Lung (tissue), 12 donors: ENCODE measurements around the gene EXOC2. TPM values are rescaled to one million over a fixed set of nuclear protein-coding genes. Genes with fewer than 3 reads are reported as not detected.

Source experiments
- ATAC-seq: fragments of 200-7000 bp; cut with Tn5 transposase; one replicate; pipeline ENCODE4 v1.9.1; 2020; ENCODE audit warnings: moderate number of reproducible peaks; ENCODE audit not compliant: insufficient read depth, low FRiP score
- DNase-seq, 3 donors: peaks; one replicate each; pipeline ENCODE4 v3.0.0-alpha.2; 2013 to 2017
- H3K27ac ChIP-seq, 2 donors: one replicate each; pipeline ENCODE4 v1.5.1; 2013; ENCODE audit warnings: mild to moderate bottlenecking in 2 of 2, moderate library complexity in 2 of 2, control low read depth in 1 of 2, inconsistent platforms in 1 of 2, low read depth in 1 of 2, low read length in 1 of 2
- H3K27me3 ChIP-seq, 3 donors: one replicate each; pipeline ENCODE4 v1.5.1; 2013; ENCODE audit warnings: low read length in 2 of 3; ENCODE audit not compliant: control insufficient read depth in 3 of 3, insufficient read depth in 3 of 3
- H3K36me3 ChIP-seq, 4 donors: one replicate each; pipeline ENCODE4 v1.5.1; 2013; ENCODE audit warnings: low read length in 4 of 4, mild to moderate bottlenecking in 1 of 4, moderate library complexity in 1 of 4; ENCODE audit not compliant: control insufficient read depth in 4 of 4, insufficient read depth in 4 of 4
- H3K4me1 ChIP-seq, 5 donors: one replicate each; pipeline ENCODE4 v1.5.1; 2013; ENCODE audit warnings: low read length in 5 of 5, mild to moderate bottlenecking in 2 of 5, moderate library complexity in 1 of 5; ENCODE audit not compliant: control insufficient read depth in 5 of 5, insufficient read depth in 5 of 5
- H3K4me3 ChIP-seq: one replicate; pipeline ENCODE4 v1.5.1; 2013; ENCODE audit warnings: mild to moderate bottlenecking, control low read depth, moderate library complexity
- H3K9ac ChIP-seq, 2 donors: one replicate each; pipeline ENCODE4 v1.5.1; 2013; ENCODE audit warnings: low read length in 2 of 2, control low read depth in 1 of 2; ENCODE audit not compliant: insufficient read depth in 1 of 2
- H3K9me3 ChIP-seq, 4 donors: one replicate each; pipeline ENCODE4 v1.5.1; 2013; ENCODE audit warnings: low read length in 3 of 4, mild to moderate bottlenecking in 1 of 4, moderate library complexity in 1 of 4; ENCODE audit not compliant: control insufficient read depth in 4 of 4, insufficient read depth in 3 of 4
- CTCF ChIP-seq: IDR thresholded peaks from 2 replicates; pipeline ENCODE4 v1.5.1; 2012; ENCODE audit warnings: mild to moderate bottlenecking; ENCODE audit errors: control extremely low read depth, extremely low read depth
- WGBS, 2 donors: extraction: QIAGEN DNeasy Blood & Tissue Kit; methylation state at CpG; one replicate each; pipeline ENCODE4 v1.1.7; 2013; 5-methylcytosine and 5-hydroxymethylcytosine counted together
- polyA plus RNA-seq, 2 donors: library from polyadenylated mRNA; stranded (reverse); fragments of 200-250 nt; gene quantifications; one replicate each; pipeline ENCODE4 v1.2.1, GENCODE V29; 2013
- total RNA-seq, 2 donors: library from RNA; depleted of rRNA in 1 of 2; stranded (reverse); fragments of >200 nt in 1 of 2; gene quantifications; one replicate each; pipeline ENCODE4 v1.2.1, GENCODE V29; 2014 to 2021
- donor health status: control.
- donor health status: control.
- donor health status: Bipolar disorder and iron deficiency.
- donor health status: healthy.
- donor health status: DM: yes; HTN: yes; CAD: no.

The EXOC2 gene
- total and polyA plus RNA-seq, 4 donors, result 6.3 to 33.0 (median 12.8) TPM

GRCh38 chr6:455006-455585 is 237.8 kb downstream of the EXOC2 start:
- ATAC-seq, result no peak
- WGBS, 2 donors, result 87 to 93% methylated on average over 11 of the region's 11 CpGs

GRCh38 chr6:454148-454991 is 238.6 kb downstream of the EXOC2 start:
- 68 to 80% methylated on average over 5 of the region's 5 CpGs for WGBS, 2 donors
- no peak overlapping the region for H3K27ac ChIP-seq
- ATAC-seq, result no peak
- H3K9me3 ChIP-seq, result peaks cover 0 to 2% (median 0%) of the 10 kb centered on the region in 4 donors
- no peak for TF ChIP-seq CTCF
- no peak overlapping the region for H3K9ac ChIP-seq
- H3K27me3 ChIP-seq, result no peaks in the 10 kb centered on the region
- H3K36me3 ChIP-seq, result no peaks in the 10 kb centered on the region
- no peak for DNase-seq
- no peak overlapping the region for H3K4me3 ChIP-seq
- peaks cover 0 to 11% (median 0%) of the 10 kb centered on the region in 5 donors for H3K4me1 ChIP-seq

More at GRCh38 chr6:455006-455585, 237.8 kb downstream of the EXOC2 start:
- H3K9me3 ChIP-seq, result peaks cover 0 to 2% (median 0%) of the 10 kb centered on the region in 4 donors
- no peaks in the 10 kb centered on the region for H3K27me3 ChIP-seq
- no peak for TF ChIP-seq CTCF
- H3K4me1 ChIP-seq, result peaks cover 0 to 11% (median 0%) of the 10 kb centered on the region in 5 donors
- no peak overlapping the region for H3K4me3 ChIP-seq
- no peak overlapping the region for H3K9ac ChIP-seq
- DNase-seq, result no peak
- H3K27ac ChIP-seq, result no peak overlapping the region
- no peaks in the 10 kb centered on the region for H3K36me3 ChIP-seq

- TF ChIP-seq CTCF, result no peak
- Histone ChIP-seq H3K4me3 (no peak overlapping the region), H3K27me3 (no peaks in the 10 kb centered on the region), H3K9ac (no peak overlapping the region), H3K36me3 (no peaks in the 10 kb centered on the region), H3K4me1 (peaks cover 0 to 11% (median 0%) of the 10 kb centered on the region in 5 donors), H3K27ac (no peak overlapping the region), H3K9me3 (peaks cover 0 to 3% (median 0%) of the 10 kb centered on the region in 4 donors)
- 66 to 76% methylated on average over 13 of the region's 13 CpGs for WGBS, 2 donors
- ATAC-seq (peak; percentile 37), DNase-seq (peak; percentile 70 to 76 (median 72))
Measured at GRCh38 chr6:453152-453551, 239.8 kb downstream of the EXOC2 start.
